Osteocyte (in vitro differentiated cells): ENCODE data around the gene ATP6V0D1. TPM values are rescaled to one million over a fixed set of nuclear protein-coding genes. Genes with fewer than 3 reads are reported as not detected.

Source experiments
- DNase-seq: peaks from one replicate; pipeline ENCODE4 v3.0.0; 2021; ENCODE audit warnings: mixed read lengths; ENCODE audit not compliant: unreplicated experiment; ENCODE audit errors: extremely low spot score
- H3K27ac Mint-ChIP-seq: one replicate; pipeline ENCODE4 v1.8.0; 2021; ENCODE audit warnings: mild to moderate bottlenecking, mixed read lengths; ENCODE audit not compliant: unreplicated experiment
- H3K27me3 Mint-ChIP-seq: one replicate; pipeline ENCODE4 v1.8.0; 2021; ENCODE audit warnings: mixed read lengths; ENCODE audit not compliant: unreplicated experiment
- H3K36me3 Mint-ChIP-seq: one replicate; pipeline ENCODE4 v1.8.0; 2021; ENCODE audit warnings: mixed read lengths; ENCODE audit not compliant: unreplicated experiment
- H3K4me1 Mint-ChIP-seq: one replicate; pipeline ENCODE4 v1.8.0; 2021; ENCODE audit warnings: mixed read lengths; ENCODE audit not compliant: unreplicated experiment
- H3K4me3 Mint-ChIP-seq: one replicate; pipeline ENCODE4 v1.8.0; 2021; ENCODE audit warnings: mild to moderate bottlenecking, moderate library complexity, mixed read lengths; ENCODE audit not compliant: unreplicated experiment
- H3K9me3 Mint-ChIP-seq: one replicate; pipeline ENCODE4 v1.8.0; 2021; ENCODE audit warnings: mixed read lengths; ENCODE audit not compliant: unreplicated experiment
- total RNA-seq: library from RNA; stranded (reverse); gene quantifications from 2 replicates; pipeline ENCODE4 v1.2.1, GENCODE V29; 2021
- TF ChIP-seq, protein P1 (sequence below): fragments of 200-600 bp; sonication (generic); IDR thresholded peaks from 2 replicates; pipeline ENCODE4 v1.5.0; 2021; ENCODE audit warnings: antibody characterized with exemption, mild to moderate bottlenecking, moderate library complexity

ATP6V0D1 gene
- total RNA-seq, 1 donor from 2014 or later, result 116 TPM

DNA sequence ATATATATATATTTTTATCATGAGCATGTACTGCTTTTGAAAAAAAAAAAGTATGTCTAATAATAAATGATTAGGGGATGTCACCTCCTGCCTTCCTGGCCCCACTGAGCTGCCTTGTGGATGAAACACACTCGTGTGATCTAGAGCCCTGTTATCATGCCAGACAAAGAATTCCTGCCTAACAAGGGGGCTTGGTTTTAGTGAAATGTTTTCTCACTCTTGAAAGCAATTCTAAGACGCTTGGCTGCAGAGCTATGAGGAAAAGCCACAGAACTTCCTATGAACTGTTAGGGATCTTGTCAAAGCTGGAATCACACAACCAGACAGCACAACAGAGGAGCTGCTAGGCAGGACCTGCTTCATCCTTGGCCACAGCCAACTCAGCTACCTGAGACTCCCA lies 68.7 kb downstream of the ATP6V0D1 start:
- H3K4me1 Mint-ChIP-seq, result peaks cover 24% of the 10 kb centered on the region
- H3K4me3 Mint-ChIP-seq, result no peak overlapping the region
- no peaks in the 10 kb centered on the region for H3K9me3 Mint-ChIP-seq
- TF ChIP-seq, protein P1, sequence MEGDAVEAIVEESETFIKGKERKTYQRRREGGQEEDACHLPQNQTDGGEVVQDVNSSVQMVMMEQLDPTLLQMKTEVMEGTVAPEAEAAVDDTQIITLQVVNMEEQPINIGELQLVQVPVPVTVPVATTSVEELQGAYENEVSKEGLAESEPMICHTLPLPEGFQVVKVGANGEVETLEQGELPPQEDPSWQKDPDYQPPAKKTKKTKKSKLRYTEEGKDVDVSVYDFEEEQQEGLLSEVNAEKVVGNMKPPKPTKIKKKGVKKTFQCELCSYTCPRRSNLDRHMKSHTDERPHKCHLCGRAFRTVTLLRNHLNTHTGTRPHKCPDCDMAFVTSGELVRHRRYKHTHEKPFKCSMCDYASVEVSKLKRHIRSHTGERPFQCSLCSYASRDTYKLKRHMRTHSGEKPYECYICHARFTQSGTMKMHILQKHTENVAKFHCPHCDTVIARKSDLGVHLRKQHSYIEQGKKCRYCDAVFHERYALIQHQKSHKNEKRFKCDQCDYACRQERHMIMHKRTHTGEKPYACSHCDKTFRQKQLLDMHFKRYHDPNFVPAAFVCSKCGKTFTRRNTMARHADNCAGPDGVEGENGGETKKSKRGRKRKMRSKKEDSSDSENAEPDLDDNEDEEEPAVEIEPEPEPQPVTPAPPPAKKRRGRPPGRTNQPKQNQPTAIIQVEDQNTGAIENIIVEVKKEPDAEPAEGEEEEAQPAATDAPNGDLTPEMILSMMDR, result no peak
- H3K27me3 Mint-ChIP-seq, result no peaks in the 10 kb centered on the region
- DNase-seq, result no peak
- no peak overlapping the region for H3K27ac Mint-ChIP-seq
- H3K36me3 Mint-ChIP-seq, result no peaks in the 10 kb centered on the region

DNA sequence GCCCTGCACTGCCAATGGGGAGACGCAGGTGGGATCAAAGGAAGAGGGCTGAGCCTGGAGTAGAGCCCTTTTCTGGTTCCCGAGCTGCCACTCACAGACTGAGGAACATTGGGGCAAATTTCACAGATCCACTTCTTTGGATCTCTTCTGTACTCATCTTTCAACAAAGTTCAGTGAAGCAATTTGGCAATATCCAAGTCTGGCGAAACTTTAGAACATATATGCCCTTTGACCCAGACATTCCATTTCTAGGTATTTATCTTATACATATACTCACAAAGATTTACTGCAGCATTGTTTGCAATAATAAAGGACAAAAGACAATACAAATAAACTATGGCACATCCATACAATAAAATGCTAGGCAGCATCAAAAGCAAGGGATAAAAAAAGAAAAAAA lies 69.6 kb downstream of the ATP6V0D1 start:
- H3K36me3 Mint-ChIP-seq, result no peaks in the 10 kb centered on the region
- no peak for DNase-seq
- no peak overlapping the region for H3K4me3 Mint-ChIP-seq
- peaks cover 26% of the 10 kb centered on the region for H3K4me1 Mint-ChIP-seq
- TF ChIP-seq, protein P1, result no peak
- H3K27me3 Mint-ChIP-seq, result no peaks in the 10 kb centered on the region
- no peaks in the 10 kb centered on the region for H3K9me3 Mint-ChIP-seq
- H3K27ac Mint-ChIP-seq, result no peak overlapping the region

GRCh38 chr16:67409631-67410030 lies 71.3 kb downstream of the ATP6V0D1 start:
- Mint-ChIP-seq H3K4me3 (no peak overlapping the region), H3K4me1 (peaks cover 28% of the 10 kb centered on the region), H3K27ac (no peak overlapping the region), H3K9me3 (no peaks in the 10 kb centered on the region), H3K27me3 (no peaks in the 10 kb centered on the region), H3K36me3 (no peaks in the 10 kb centered on the region)
- TF ChIP-seq, protein P1, result no peak
- no peak for DNase-seq

GRCh38 chr16:67407788-67408452 lies 73.0 kb downstream of the ATP6V0D1 start:
- Mint-ChIP-seq H3K4me3 (no peak overlapping the region), H3K4me1 (peaks cover 27% of the 10 kb centered on the region), H3K36me3 (peaks cover 4% of the 10 kb centered on the region), H3K9me3 (no peaks in the 10 kb centered on the region), H3K27ac (peak overlapping the region; percentile 68), H3K27me3 (no peaks in the 10 kb centered on the region)
- TF ChIP-seq, protein P1, result peak; percentile 7
- no peak for DNase-seq

DNA sequence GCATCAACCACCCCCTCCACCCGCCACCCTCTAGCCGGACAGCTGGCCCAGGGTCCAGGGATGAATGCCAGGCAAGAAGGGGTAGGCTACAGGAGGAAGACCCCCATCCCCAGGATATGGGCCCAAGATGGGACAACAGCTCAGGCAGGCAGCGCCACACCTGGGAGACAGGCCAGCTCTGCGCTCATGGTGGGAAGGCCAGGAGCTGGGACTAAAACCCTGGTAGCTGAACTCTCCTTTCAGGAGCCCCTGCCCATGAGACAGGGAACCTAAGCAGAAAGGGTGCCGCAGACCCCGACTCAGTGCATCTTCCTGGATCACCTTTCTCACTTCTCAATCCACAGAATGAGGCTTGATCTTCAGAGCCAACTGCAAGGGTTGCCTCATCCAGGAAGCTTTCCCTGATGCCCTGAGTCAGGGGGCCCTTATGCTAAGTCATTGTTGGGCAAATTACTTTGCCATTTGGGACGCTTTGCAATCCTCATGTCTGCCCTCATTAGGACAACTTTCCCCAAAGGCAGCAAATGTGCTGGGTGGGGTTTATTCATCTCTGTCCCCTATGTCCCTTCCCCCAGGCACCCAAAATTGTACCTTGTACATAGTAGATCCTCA lies 73.7 kb downstream of the ATP6V0D1 start:
- no peak overlapping the region for H3K4me3 Mint-ChIP-seq
- DNase-seq, result no peak
- H3K4me1 Mint-ChIP-seq, result peaks cover 27% of the 10 kb centered on the region
- no peaks in the 10 kb centered on the region for H3K9me3 Mint-ChIP-seq
- no peaks in the 10 kb centered on the region for H3K27me3 Mint-ChIP-seq
- TF ChIP-seq, protein P1, result no peak
- H3K36me3 Mint-ChIP-seq, result peaks cover 4% of the 10 kb centered on the region
- peak overlapping the region; percentile 80 for H3K27ac Mint-ChIP-seq
